ENCODE data around the gene ADK.
"Not testable (repeated sequence)": the region's sequence is repeated elsewhere in the genome, so short reads cannot be mapped to it uniquely, and the experiment has no call there.

The ADK gene

GRCh38 chr10:74433595-74433956 lies 282.6 kb downstream of the ADK start:
- intact Hi-C loops (cut with DNase I), result no loop called here
- DNase-seq, result no peak

- DNase-seq, result no peak
- intact Hi-C loops (cut with DNase I), result no loop called here
Measured at GRCh38 chr10:74433993-74434392, 283.0 kb downstream of the ADK start.

- intact Hi-C loops (cut with DNase I), result no loop called here
- DNase-seq, result no peak
Measured at GRCh38 chr10:74434547-74434946, 283.5 kb downstream of the ADK start.

GRCh38 chr10:74436523-74437170 lies 285.6 kb downstream of the ADK start:
- intact Hi-C loops (cut with DNase I), result no loop called here
- DNase-seq, result no peak

- no peak for DNase-seq
Measured at GRCh38 chr10:74437822-74438221, 286.8 kb downstream of the ADK start.

GRCh38 chr10:74439213-74439612 lies 288.2 kb downstream of the ADK start:
- DNase-seq, result no peak
- intact Hi-C loops (cut with DNase I), result no loop called here

More at GRCh38 chr10:74437822-74438221, 286.8 kb downstream of the ADK start:
- intact Hi-C loops (cut with DNase I), result no loop called here

- intact Hi-C loops (cut with DNase I), result no loop called here
- no peak for DNase-seq
Measured at GRCh38 chr10:74445493-74445892, 294.5 kb downstream of the ADK start.

- DNase-seq, result no peak
- intact Hi-C loops (cut with DNase I), result no loop called here
Measured at GRCh38 chr10:74450602-74451001, 299.6 kb downstream of the ADK start.

GRCh38 chr10:74451127-74451829 lies 300.3 kb downstream of the ADK start:
- DNase-seq, result no peak
- intact Hi-C loops (cut with DNase I), result no loop called here

GRCh38 chr10:74453169-74453568 lies 302.1 kb downstream of the ADK start:
- DNase-seq, result no peak
- intact Hi-C loops (cut with DNase I), result no loop called here

GRCh38 chr10:74457478-74457877 lies 306.5 kb downstream of the ADK start:
- intact Hi-C loops (cut with DNase I); DNase-seq: not testable (repeated sequence)

- DNase-seq, result no peak
- intact Hi-C loops (cut with DNase I), result no loop called here
Measured at GRCh38 chr10:74460812-74461211, 309.8 kb downstream of the ADK start.

- no peak for DNase-seq
- intact Hi-C loops (cut with DNase I), result no loop called here
Measured at GRCh38 chr10:74474022-74474713, 323.1 kb downstream of the ADK start.

GRCh38 chr10:74476162-74476706 lies 325.2 kb downstream of the ADK start:
- intact Hi-C loops (cut with DNase I); DNase-seq: not testable (repeated sequence)

- DNase-seq, result no peak
- intact Hi-C loops (cut with DNase I), result no loop called here
Measured at GRCh38 chr10:74480778-74481177, 329.8 kb downstream of the ADK start.

- intact Hi-C loops (cut with DNase I), result no loop called here
- no peak for DNase-seq
Measured at GRCh38 chr10:74483356-74483755, 332.3 kb downstream of the ADK start.

- DNase-seq, result no peak
- intact Hi-C loops (cut with DNase I), result no loop called here
Measured at GRCh38 chr10:74485283-74485682, 334.3 kb downstream of the ADK start.

- intact Hi-C loops (cut with DNase I), result no loop called here
- DNase-seq, result no peak
Measured at GRCh38 chr10:74486659-74487058, 335.6 kb downstream of the ADK start.

- intact Hi-C loops (cut with DNase I), result no loop called here
- DNase-seq, result no peak
Measured at GRCh38 chr10:74488907-74489306, 337.9 kb downstream of the ADK start.

GRCh38 chr10:74490551-74490950 lies 339.5 kb downstream of the ADK start:
- intact Hi-C loops (cut with DNase I), result no loop called here
- DNase-seq, result no peak
